Caco-2 (cell line): ENCODE measurements around the gene DEFB123. TPM values are rescaled to one million over a fixed set of nuclear protein-coding genes. Genes with fewer than 3 reads are reported as not detected.
"Not testable (repeated sequence)": the region's sequence is repeated elsewhere in the genome, so short reads cannot be mapped to it uniquely, and the experiment has no call there.

Experiments
- BruUV-seq: library from RNA; stranded (reverse); fragments of 400-500 nt; replicated peaks from 2 replicates; lab custom pipeline; 2021; lab: Mats Ljungman, UMichigan
- CTCF ChIA-PET: fragments of 300-600 bp; sonication (Branson Sonifier 250); formaldehyde crosslinking; loops from one replicate; lab custom pipeline; 2022; ENCODE audit warnings: antibody characterized with exemption; lab: Charles Lee
- POLR2A ChIA-PET: fragments of 300-600 bp; sonication (Branson Sonifier 250); formaldehyde crosslinking; loops from one replicate; lab custom pipeline; 2022; ENCODE audit warnings: antibody characterized with exemption; lab: Charles Lee
- DNase-seq, 2 experiments: peaks; one replicate each; pipeline versions ENCODE4 v3.0.0 to v3.0.0-alpha.2; 2020 to 2022
- H3K27me3 ChIP-seq: replicated peaks from 2 replicates; pipeline ENCODE4 v1.6.0; 2011; ENCODE audit warnings: low read length; ENCODE audit not compliant: control insufficient read depth, insufficient read depth
- H3K36me3 ChIP-seq: 2 replicates; pipeline ENCODE4 v1.5.1; 2011; ENCODE audit warnings: low read length; ENCODE audit not compliant: control insufficient read depth, insufficient read depth
- H3K4me1 ChIP-seq: fragments of 250-450 bp; sonication (Bioruptor Pico); 2 replicates; pipeline ENCODE4 v1.5.1; 2020; ENCODE audit warnings: mild to moderate bottlenecking
- H3K4me3 ChIP-seq: 2 replicates; pipeline ENCODE4 v1.5.1; 2011; ENCODE audit warnings: low read depth, mild to moderate bottlenecking, control low read depth, low read length
- H3K9me3 ChIP-seq: fragments of 250-450 bp; sonication (Bioruptor Pico); 2 replicates; pipeline ENCODE4 v1.5.1; 2020; ENCODE audit warnings: mild to moderate bottlenecking, moderate library complexity
- H3K27ac Mint-ChIP-seq: one replicate; pipeline ENCODE4 v1.8.0; 2022; ENCODE audit warnings: mixed read lengths; ENCODE audit not compliant: unreplicated experiment
- H3K27me3 Mint-ChIP-seq: one replicate; pipeline ENCODE4 v1.8.0; 2022; ENCODE audit warnings: mixed read lengths; ENCODE audit not compliant: insufficient read depth, unreplicated experiment
- H3K36me3 Mint-ChIP-seq: one replicate; pipeline ENCODE4 v1.8.0; 2022; ENCODE audit warnings: mild to moderate bottlenecking, mixed read lengths; ENCODE audit not compliant: insufficient read depth, unreplicated experiment
- H3K4me1 Mint-ChIP-seq: one replicate; pipeline ENCODE4 v1.8.0; 2022; ENCODE audit warnings: low read depth, mixed read lengths; ENCODE audit not compliant: unreplicated experiment
- H3K4me3 Mint-ChIP-seq: one replicate; pipeline ENCODE4 v1.8.0; 2022; ENCODE audit warnings: mild to moderate bottlenecking, moderate library complexity, mixed read lengths; ENCODE audit not compliant: unreplicated experiment
- H3K9me3 Mint-ChIP-seq: one replicate; pipeline ENCODE4 v1.8.0; 2022; ENCODE audit warnings: mixed read lengths; ENCODE audit not compliant: unreplicated experiment
- intact Hi-C: fragments of 100-400 bp; cut with micrococcal nuclease; formaldehyde crosslinking; loops from one replicate; pipeline ENCODE4 v1.10.0; 2022; ENCODE audit not compliant: unreplicated experiment
- total RNA-seq: library from RNA; stranded (reverse); gene quantifications from 2 replicates; pipeline ENCODE4 v1.2.3, GENCODE V29; 2022
- TF ChIP-seq, protein P1 (sequence below), 2 experiments: fragments of 200-600 bp in 1 of 2; IDR thresholded peaks; 1 replicate in 1 of 2; 2 replicates in 1 of 2; pipeline versions ENCODE4 v1.5.1 to v1.8.0; 2011 to 2022; ENCODE audit warnings: antibody characterized with exemption in 1 of 2, control low read depth in 1 of 2, inconsistent platforms in 1 of 2, low read depth in 1 of 2, low read length in 1 of 2, mild to moderate bottlenecking in 1 of 2, moderate library complexity in 1 of 2; ENCODE audit not compliant: insufficient read depth in 1 of 2, severe bottlenecking in 1 of 2, unreplicated experiment in 1 of 2

The DEFB123 gene
- total RNA-seq, 1 experiment from 2014 or later = not detected

DNA sequence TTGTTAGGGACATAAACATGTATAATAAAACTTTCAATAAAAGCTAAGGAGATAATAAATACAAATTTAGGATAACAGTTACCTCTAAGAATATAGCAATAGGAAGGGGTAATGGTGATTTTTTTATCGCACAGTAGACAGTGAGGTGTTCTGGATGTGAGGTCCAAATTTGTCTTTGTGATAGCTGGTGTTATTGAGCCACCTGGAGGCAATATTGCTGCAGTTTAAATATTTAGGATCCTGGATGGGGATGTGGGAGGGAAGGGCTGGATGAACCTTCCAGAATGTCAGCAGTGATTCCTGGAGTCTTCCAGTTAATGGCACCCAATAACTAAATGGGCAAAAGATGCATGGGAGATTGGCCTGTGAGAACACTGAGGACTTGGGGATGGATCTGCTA lies 13.9 kb downstream of the DEFB123 start:
- Mint-ChIP-seq H3K9me3 (no peaks in the 10 kb centered on the region), H3K4me1 (no peaks in the 10 kb centered on the region), H3K36me3 (no peaks in the 10 kb centered on the region), H3K27ac (no peak overlapping the region), H3K4me3 (no peak overlapping the region), H3K27me3 (peaks cover 8% of the 10 kb centered on the region)
- intact Hi-C loops = loop anchor here (1.0 kb wide), 1 partner anchor 41 kb away; no protein-coding TSS in a partner anchor
- no peak for DNase-seq
- Histone ChIP-seq H3K36me3 (no peaks in the 10 kb centered on the region), H3K4me1 (no peaks in the 10 kb centered on the region), H3K9me3 (peaks cover 8% of the 10 kb centered on the region; the same call in 1 of the 2 replicates), H3K4me3 (no peak overlapping the region), H3K27me3 (no peaks in the 10 kb centered on the region; the same call in 1 of the 2 replicates)
- TF ChIP-seq, protein P1, sequence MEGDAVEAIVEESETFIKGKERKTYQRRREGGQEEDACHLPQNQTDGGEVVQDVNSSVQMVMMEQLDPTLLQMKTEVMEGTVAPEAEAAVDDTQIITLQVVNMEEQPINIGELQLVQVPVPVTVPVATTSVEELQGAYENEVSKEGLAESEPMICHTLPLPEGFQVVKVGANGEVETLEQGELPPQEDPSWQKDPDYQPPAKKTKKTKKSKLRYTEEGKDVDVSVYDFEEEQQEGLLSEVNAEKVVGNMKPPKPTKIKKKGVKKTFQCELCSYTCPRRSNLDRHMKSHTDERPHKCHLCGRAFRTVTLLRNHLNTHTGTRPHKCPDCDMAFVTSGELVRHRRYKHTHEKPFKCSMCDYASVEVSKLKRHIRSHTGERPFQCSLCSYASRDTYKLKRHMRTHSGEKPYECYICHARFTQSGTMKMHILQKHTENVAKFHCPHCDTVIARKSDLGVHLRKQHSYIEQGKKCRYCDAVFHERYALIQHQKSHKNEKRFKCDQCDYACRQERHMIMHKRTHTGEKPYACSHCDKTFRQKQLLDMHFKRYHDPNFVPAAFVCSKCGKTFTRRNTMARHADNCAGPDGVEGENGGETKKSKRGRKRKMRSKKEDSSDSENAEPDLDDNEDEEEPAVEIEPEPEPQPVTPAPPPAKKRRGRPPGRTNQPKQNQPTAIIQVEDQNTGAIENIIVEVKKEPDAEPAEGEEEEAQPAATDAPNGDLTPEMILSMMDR (IDR thresholded peaks at IDR 0.05; ENCODE audit: insufficient read depth in 1 of 2, low read depth in 1 of 2, low read length in 1 of 2, severe bottlenecking in 1 of 2, unreplicated experiment in 1 of 2) = no peak
- POLR2A ChIA-PET = no interaction called here
- no TSS peak for BruUV-seq
- CTCF ChIA-PET = interaction anchor here (1.7 kb wide), 1 partner anchor 49 kb away, joined by 4 read pairs; no protein-coding TSS in a partner anchor

DNA sequence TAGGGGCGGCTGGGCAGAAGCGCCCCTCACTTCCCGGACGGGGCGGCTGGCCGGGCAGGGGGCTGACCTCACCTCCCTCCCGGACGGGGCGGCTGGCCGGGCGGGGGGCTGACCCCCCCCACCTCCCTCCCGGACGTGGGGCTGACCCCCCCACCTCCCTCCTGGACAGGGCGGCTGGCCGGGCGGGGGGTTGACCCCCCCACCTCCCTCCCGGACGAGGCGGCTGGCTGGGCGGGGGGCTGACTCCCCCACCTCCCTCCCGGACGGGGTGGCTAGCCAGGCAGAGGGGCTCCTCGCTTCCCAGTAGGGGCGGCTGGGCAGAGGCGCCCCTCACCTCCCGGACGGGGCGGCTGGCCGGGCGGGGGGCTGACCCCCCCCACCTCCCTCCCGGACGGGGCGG lies 30.5 kb downstream of the DEFB123 start:
- peaks cover 10% of the 10 kb centered on the region for H3K9me3 Mint-ChIP-seq
- H3K4me3 Mint-ChIP-seq, intact Hi-C loops, H3K4me1 ChIP-seq, H3K27me3 ChIP-seq, H3K27ac Mint-ChIP-seq, H3K36me3 ChIP-seq, BruUV-seq, H3K36me3 Mint-ChIP-seq, H3K4me3 ChIP-seq, CTCF ChIA-PET, POLR2A ChIA-PET, H3K27me3 Mint-ChIP-seq, H3K4me1 Mint-ChIP-seq: not testable (repeated sequence)
- peak in 1 of 2 experiments; percentile 29 for DNase-seq
- peaks cover 10% of the 10 kb centered on the region for H3K9me3 ChIP-seq

DNA sequence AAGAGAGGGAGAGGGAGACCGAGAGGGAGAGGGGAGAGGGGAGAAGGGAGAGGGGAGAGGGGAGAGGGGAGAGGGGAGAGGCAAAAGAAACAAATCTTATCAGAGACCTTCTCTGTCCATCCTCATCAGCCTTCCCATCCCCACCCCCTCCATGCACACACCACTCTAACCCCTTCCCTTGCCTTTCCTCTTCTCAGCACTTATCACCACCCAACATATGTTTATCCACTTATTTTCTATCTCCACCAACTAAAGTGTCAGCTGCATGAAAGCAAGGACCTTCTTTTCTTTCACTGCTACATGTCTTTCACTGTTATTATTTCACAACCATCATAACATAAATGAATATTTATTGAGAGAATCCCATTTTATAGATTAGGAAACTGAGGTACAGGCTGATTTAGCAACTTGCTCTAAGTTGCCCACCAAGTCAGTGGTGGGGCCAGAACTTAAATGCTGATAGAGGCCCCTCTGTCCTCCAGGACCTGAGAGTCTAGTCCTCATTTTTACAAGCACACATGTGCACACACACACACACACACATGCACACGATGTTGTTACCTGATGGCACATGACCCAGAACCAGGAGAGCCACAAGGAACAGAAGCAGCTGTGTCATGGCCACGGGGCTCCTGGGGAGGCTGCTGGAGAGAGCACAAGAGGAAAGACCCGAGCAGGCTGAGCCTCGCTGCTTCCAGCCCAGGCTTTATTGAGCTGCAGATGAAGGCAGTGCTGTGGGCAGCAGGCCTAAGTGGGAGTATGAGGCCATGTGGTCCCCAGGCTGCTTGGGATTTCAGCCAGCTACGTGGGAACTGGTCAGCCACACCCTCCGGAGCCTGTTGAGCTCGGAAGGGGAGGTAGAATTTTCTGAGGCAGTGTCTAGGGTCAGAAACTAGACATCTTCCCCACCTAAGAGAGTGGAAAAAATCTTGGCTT lies 32.2 kb downstream of the DEFB123 start:
- CTCF ChIA-PET = interaction anchor here (0.6 to 1.1 kb wide), 2 partner anchors 29 to 32 kb away, joined by 3 to 7 read pairs; no protein-coding TSS in a partner anchor
- H3K9me3 ChIP-seq = peaks cover 10% of the 10 kb centered on the region
- TF ChIP-seq, protein P1 (IDR thresholded peaks at IDR 0.05; ENCODE audit: insufficient read depth in 1 of 2, low read depth in 1 of 2, low read length in 1 of 2, severe bottlenecking in 1 of 2, unreplicated experiment in 1 of 2) = no peak
- H3K36me3 Mint-ChIP-seq = peaks cover 6% of the 10 kb centered on the region
- no peak overlapping the region for H3K4me3 ChIP-seq
- H3K27me3 ChIP-seq = no peaks in the 10 kb centered on the region
- H3K4me1 Mint-ChIP-seq = no peaks in the 10 kb centered on the region
- POLR2A ChIA-PET = no interaction called here
- no peaks in the 10 kb centered on the region for H3K36me3 ChIP-seq
- peak in 1 of 2 experiments; percentile 40 for DNase-seq
- no TSS peak for BruUV-seq
- H3K27ac Mint-ChIP-seq = peak overlapping the region; percentile 10
- intact Hi-C loops = no loop called here
- peaks cover 16% of the 10 kb centered on the region for H3K27me3 Mint-ChIP-seq
- H3K4me1 ChIP-seq = peaks cover 7% of the 10 kb centered on the region; the same call in 1 of the 2 replicates
- H3K9me3 Mint-ChIP-seq = peaks cover 10% of the 10 kb centered on the region
- H3K4me3 Mint-ChIP-seq = peak overlapping the region; percentile 5
